A549 treated with RU486 at 1 μM for 4 hours (cell line): ENCODE data around the gene OR6C75. TPM values are rescaled to one million over a fixed set of nuclear protein-coding genes. Genes with fewer than 3 reads are reported as not detected.

Source experiments
- total RNA-seq: library from RNA; stranded (reverse); fragments of 200-300 nt; extraction: Qiagen RNA extraction; gene quantifications from 5 replicates; pipeline ENCODE4 v1.2.3, GENCODE V29; 2022; ENCODE audit warnings: low read depth

OR6C75 gene
- total RNA-seq: not detected in 5 replicates

GRCh38 chr12:55362675-55363074, at the start of gene OR6C75:
OR6C75 (plus strand) TSS chr12:55362975; CDS start chr12:55365111, 2,136 bp downstream.

GRCh38 chr12:55314043-55314442, 48.7 kb upstream of the OR6C75 start, which contains the start of gene OR6C1:
OR6C1 (plus strand) TSS chr12:55314343; CDS start chr12:55320600, 6,257 bp downstream.

GRCh38 chr12:55330446-55330845, 32.3 kb upstream of the OR6C75 start, which contains the start of gene OR6C3:
OR6C3 (plus strand) TSS chr12:55330746; CDS start chr12:55331701, 955 bp downstream.

GRCh38 chr12:55400229-55400628, 37.5 kb downstream of the OR6C75 start, which contains the start of gene OR6C65:
OR6C65 (plus strand) TSS chr12:55400529; CDS start chr12:55400529, 0 bp downstream.

Other genes with a start within 250 kb of the OR6C75 start
- not detected in 5 replicates for gene OR9K2, start 236.6 kb upstream of the OR6C75 start, total RNA-seq
- not detected in 5 replicates for gene OR10A7, start 141.9 kb upstream of the OR6C75 start, total RNA-seq
- gene OR6C74, start 118.4 kb upstream of the OR6C75 start, total RNA-seq: not detected in 5 replicates
- not detected in 5 replicates for gene OR6C6, start 66.4 kb upstream of the OR6C75 start, total RNA-seq
- gene OR6C1, start 48.6 kb upstream of the OR6C75 start, total RNA-seq: not detected in 5 replicates
- gene OR6C3, start 32.2 kb upstream of the OR6C75 start, total RNA-seq: not detected in 5 replicates
- not detected in 5 replicates for gene OR6C65, start 37.6 kb downstream of the OR6C75 start, total RNA-seq
- gene OR6C76, start 63.3 kb downstream of the OR6C75 start, total RNA-seq: not detected in 5 replicates
- gene OR6C2, start 81.1 kb downstream of the OR6C75 start, total RNA-seq: not detected in 5 replicates
- gene OR6C70, start 107.2 kb downstream of the OR6C75 start, total RNA-seq: not detected in 5 replicates
- gene OR6C68, start 129.4 kb downstream of the OR6C75 start, total RNA-seq: not detected in 5 replicates
- gene OR6C4, start 186.6 kb downstream of the OR6C75 start, total RNA-seq: not detected in 5 replicates
- gene OR2AP1, start 209.5 kb downstream of the OR6C75 start, total RNA-seq: not detected in 5 replicates